WTC11 (cell line): ENCODE data around the gene RASSF4.

Experiments used
- ATF3 ChIP-seq: sonication (generic); formaldehyde crosslinking; conservative IDR thresholded peaks from 2 replicates; pipeline ENCODE4 v1.8.1; 2022; ENCODE audit warnings: mild to moderate bottlenecking, missing genetic modification reagents
- CREB1 ChIP-seq: sonication (generic); formaldehyde crosslinking; IDR thresholded peaks from 2 replicates; pipeline ENCODE4 v1.8.0; 2023; ENCODE audit warnings: mild to moderate bottlenecking, missing genetic modification reagents
- CREM ChIP-seq: sonication (generic); formaldehyde crosslinking; IDR thresholded peaks from 2 replicates; pipeline ENCODE4 v1.8.1; 2022; ENCODE audit warnings: mild to moderate bottlenecking, missing genetic modification reagents, moderate library complexity
- CTCF ChIP-seq: fragments of 200-600 bp; IDR thresholded peaks from 2 replicates; pipeline ENCODE4 v1.8.0; 2022; ENCODE audit warnings: antibody characterized with exemption
- NFE2L1 ChIP-seq: sonication (generic); formaldehyde crosslinking; IDR thresholded peaks from 2 replicates; pipeline ENCODE4 v1.8.1; 2023; ENCODE audit warnings: missing genetic modification reagents
- PREB ChIP-seq: sonication (generic); formaldehyde crosslinking; IDR thresholded peaks from 2 replicates; pipeline ENCODE4 v1.8.1; 2022; ENCODE audit warnings: mild to moderate bottlenecking, missing genetic modification reagents, moderate library complexity, borderline replicate concordance
- TCF7 ChIP-seq: sonication (generic); formaldehyde crosslinking; IDR thresholded peaks from 2 replicates; pipeline ENCODE4 v1.8.0; 2022; ENCODE audit warnings: mild to moderate bottlenecking, low read depth, missing genetic modification reagents, moderate library complexity

- no peak for TF ChIP-seq CTCF
- no peak for TF ChIP-seq ATF3 (CRISPR knock-in tag)
- no peak for TF ChIP-seq NFE2L1
- TF ChIP-seq CREB1 (CRISPR knock-in tag): no peak
- TF ChIP-seq CREM (CRISPR knock-in tag): no peak
- no peak for TF ChIP-seq TCF7 (CRISPR knock-in tag)
- no peak for TF ChIP-seq PREB (CRISPR knock-in tag)
These were observed 2.5 kb downstream of the RASSF4 start for GRCh38 chr10:44961931-44962750.
